T-helper 17 cell (primary cell): ENCODE data around the gene SLC25A25. TPM values are rescaled to one million over a fixed set of nuclear protein-coding genes. Genes with fewer than 3 reads are reported as not detected.
A peak's percentile ranks its signal among the peaks of the same experiment; 100 is the strongest.

ENCODE experiments used
- ATAC-seq: fragments of 150-1000 bp; cut with Tn5 transposase; 2 replicates; pipeline ENCODE4 v1.10.0; 2021; ENCODE audit warnings: mild to moderate bottlenecking, moderate library complexity
- DNase-seq, 3 donors: peaks; one replicate each; pipeline versions ENCODE4 v3.0.0 to v3.0.0-alpha.2; 2020 to 2021
- H3K9me3 ChIP-seq: one replicate; pipeline ENCODE4 v1.7.0; 2013; ENCODE audit warnings: low read length, mild to moderate bottlenecking; ENCODE audit not compliant: control insufficient read depth, poor library complexity, severe bottlenecking
- H3K27ac Mint-ChIP-seq: one replicate; pipeline ENCODE4 v1.8.0; 2022; ENCODE audit warnings: mild to moderate bottlenecking, moderate library complexity, mixed read lengths
- H3K27me3 Mint-ChIP-seq: one replicate; pipeline ENCODE4 v1.8.0; 2022; ENCODE audit warnings: mixed read lengths
- H3K36me3 Mint-ChIP-seq: one replicate; pipeline ENCODE4 v1.8.0; 2022; ENCODE audit warnings: low read depth, mixed read lengths
- H3K4me1 Mint-ChIP-seq: one replicate; pipeline ENCODE4 v1.8.0; 2022; ENCODE audit warnings: mild to moderate bottlenecking, mixed read lengths
- H3K4me3 Mint-ChIP-seq: one replicate; pipeline ENCODE4 v1.8.0; 2022; ENCODE audit warnings: mild to moderate bottlenecking, moderate library complexity, mixed read lengths
- total RNA-seq, 4 donors: library from RNA in 2 of 4; stranded (reverse) in 2 of 4; gene quantifications; one replicate each; pipeline ENCODE4 v1.2.3 and lab custom pipeline; 2022 to 2026

Gene SLC25A25
- total RNA-seq, 2 donors from 2014 or later, result 16.3 to 20.4 TPM

GRCh38 chr9:128143525-128144238, 75.7 kb downstream of the SLC25A25 start:
- DNase-seq (no peak), ATAC-seq (no peak)
- Mint-ChIP-seq H3K36me3 (no peaks in the 10 kb centered on the region), H3K4me3 (peak overlapping the region; percentile 68), H3K4me1 (peaks cover 10% of the 10 kb centered on the region), H3K27ac (no peak overlapping the region), H3K27me3 (no peaks in the 10 kb centered on the region)
- no peaks in the 10 kb centered on the region for H3K9me3 ChIP-seq

- Mint-ChIP-seq H3K4me3 (no peak overlapping the region), H3K27ac (no peak overlapping the region), H3K27me3 (no peaks in the 10 kb centered on the region), H3K4me1 (peaks cover 11% of the 10 kb centered on the region), H3K36me3 (no peaks in the 10 kb centered on the region)
- H3K9me3 ChIP-seq, result no peaks in the 10 kb centered on the region
- ATAC-seq (no peak), DNase-seq (no peak)
Observed at GRCh38 chr9:128144239-128145181, 76.5 kb downstream of the SLC25A25 start.

DNA sequence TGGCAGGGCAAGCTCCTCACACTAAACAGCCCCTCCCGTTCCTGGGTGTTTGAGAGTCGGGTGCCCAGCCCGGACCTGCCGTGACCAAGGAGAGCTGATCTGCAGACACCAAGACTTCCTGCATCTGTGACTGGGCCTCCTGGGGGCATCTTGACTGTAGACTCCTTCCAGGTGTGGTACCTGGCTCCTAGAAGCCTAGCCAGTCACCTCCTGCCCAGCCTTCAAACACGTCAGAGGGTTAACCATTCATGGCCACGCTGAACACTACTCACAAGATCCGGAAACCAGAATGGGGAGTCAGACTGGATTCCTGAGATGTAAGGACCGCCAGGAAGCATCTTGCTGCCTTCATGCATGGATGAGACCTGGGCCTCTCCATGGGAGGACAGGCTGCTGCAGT, 77.5 kb downstream of the SLC25A25 start:
- peaks cover 16% of the 10 kb centered on the region for H3K4me1 Mint-ChIP-seq
- no peaks in the 10 kb centered on the region for H3K27me3 Mint-ChIP-seq

GRCh38 chr9:128145951-128146351, 77.9 kb downstream of the SLC25A25 start:
- H3K4me3 Mint-ChIP-seq, result no peak overlapping the region
- H3K9me3 ChIP-seq, result no peaks in the 10 kb centered on the region
- peaks cover 20% of the 10 kb centered on the region for H3K4me1 Mint-ChIP-seq
- no peak overlapping the region for H3K27ac Mint-ChIP-seq
- ATAC-seq (no peak), DNase-seq (no peak)
- H3K27me3 Mint-ChIP-seq, result no peaks in the 10 kb centered on the region
- no peaks in the 10 kb centered on the region for H3K36me3 Mint-ChIP-seq

More for the DNA sequence above, 77.5 kb downstream of the SLC25A25 start:
- ATAC-seq (no peak), DNase-seq (no peak)
- H3K9me3 ChIP-seq, result no peaks in the 10 kb centered on the region
- Mint-ChIP-seq H3K36me3 (no peaks in the 10 kb centered on the region), H3K4me3 (no peak overlapping the region), H3K27ac (no peak overlapping the region)

- DNase-seq (no peak), ATAC-seq (no peak)
- H3K27me3 Mint-ChIP-seq, result no peaks in the 10 kb centered on the region
- no peaks in the 10 kb centered on the region for H3K36me3 Mint-ChIP-seq
- no peaks in the 10 kb centered on the region for H3K9me3 ChIP-seq
- H3K4me1 Mint-ChIP-seq, result peaks cover 21% of the 10 kb centered on the region
- no peak overlapping the region for H3K4me3 Mint-ChIP-seq
- no peak overlapping the region for H3K27ac Mint-ChIP-seq
Observed at GRCh38 chr9:128146591-128147120, 78.6 kb downstream of the SLC25A25 start.

GRCh38 chr9:128148509-128149000, 80.5 kb downstream of the SLC25A25 start:
- no peaks in the 10 kb centered on the region for H3K27me3 Mint-ChIP-seq

GRCh38 chr9:128149001-128149701, 81.1 kb downstream of the SLC25A25 start, which contains the start of gene LCN2:
LCN2 (plus strand) TSS chr9:128149453; CDS start chr9:128149526, 73 bp downstream.
- no peaks in the 10 kb centered on the region for H3K9me3 ChIP-seq
- no peak for DNase-seq
- H3K27me3 Mint-ChIP-seq, result no peaks in the 10 kb centered on the region
- H3K36me3 Mint-ChIP-seq, result no peaks in the 10 kb centered on the region
- no peak within 1 kb of the TSS for H3K4me3 Mint-ChIP-seq
- H3K27ac Mint-ChIP-seq, result peak within 1 kb of the TSS; percentile 27
- H3K4me1 Mint-ChIP-seq, result peaks cover 11% of the 10 kb centered on the region
- ATAC-seq, result no peak

More at GRCh38 chr9:128148509-128149000, 80.5 kb downstream of the SLC25A25 start:
- DNase-seq, result no peak
- no peak for ATAC-seq
- Mint-ChIP-seq H3K4me3 (no peak overlapping the region), H3K36me3 (no peaks in the 10 kb centered on the region), H3K27ac (no peak overlapping the region), H3K4me1 (peaks cover 13% of the 10 kb centered on the region)
- no peaks in the 10 kb centered on the region for H3K9me3 ChIP-seq

GRCh38 chr9:128149951-128150593, 82.0 kb downstream of the SLC25A25 start:
- Mint-ChIP-seq H3K4me1 (peaks cover 11% of the 10 kb centered on the region), H3K4me3 (no peak overlapping the region), H3K27ac (peak overlapping the region; percentile 27), H3K27me3 (no peaks in the 10 kb centered on the region), H3K36me3 (no peaks in the 10 kb centered on the region)
- no peak for DNase-seq
- H3K9me3 ChIP-seq, result no peaks in the 10 kb centered on the region
- ATAC-seq, result no peak

DNA sequence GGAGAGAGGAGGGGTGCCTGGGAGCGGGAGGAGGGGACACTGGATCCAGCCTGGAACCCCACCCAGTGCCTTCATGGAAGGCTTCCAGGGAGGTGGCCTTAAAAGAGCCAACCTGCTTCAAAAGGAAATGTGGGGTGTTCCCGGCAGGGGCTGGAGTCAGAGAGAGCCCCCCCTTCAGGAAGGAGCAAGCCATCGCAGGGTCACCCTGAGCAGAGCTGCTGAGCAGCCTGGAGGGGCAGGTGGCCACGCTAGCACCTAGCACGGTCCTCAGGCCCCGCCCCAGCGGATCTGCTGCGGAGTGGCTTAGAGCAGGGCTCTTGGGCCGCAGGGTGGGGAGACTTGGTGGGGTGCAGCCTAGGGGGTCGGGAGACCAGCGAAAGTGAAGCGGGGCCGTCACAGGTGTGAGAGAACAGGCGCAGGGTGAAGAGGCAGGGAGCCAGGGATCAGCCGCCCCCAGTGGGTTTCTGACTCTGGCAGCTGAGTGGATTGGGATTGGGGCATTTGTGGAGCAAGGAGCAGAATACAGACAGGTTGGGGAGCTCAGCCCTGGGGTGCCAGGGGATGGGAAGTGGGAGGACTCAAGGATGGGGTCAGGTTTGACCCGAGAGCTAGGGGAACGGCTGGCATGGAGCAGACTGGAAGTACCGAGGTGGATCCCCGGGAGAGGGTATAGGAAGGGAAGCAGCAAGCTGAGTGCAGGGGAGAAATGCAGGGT, 82.7 kb downstream of the SLC25A25 start:
- peak overlapping the region; percentile 27 for H3K27ac Mint-ChIP-seq
- peak; percentile 50 for ATAC-seq

GRCh38 chr9:128151309-128152132, 83.5 kb downstream of the SLC25A25 start:
- Mint-ChIP-seq H3K36me3 (no peaks in the 10 kb centered on the region), H3K27ac (no peak overlapping the region), H3K27me3 (no peaks in the 10 kb centered on the region), H3K4me3 (no peak overlapping the region), H3K4me1 (peaks cover 11% of the 10 kb centered on the region)
- no peak for DNase-seq
- no peak for ATAC-seq
- H3K9me3 ChIP-seq, result no peaks in the 10 kb centered on the region

More for the DNA sequence above, 82.7 kb downstream of the SLC25A25 start:
- H3K4me3 Mint-ChIP-seq, result no peak overlapping the region
- H3K9me3 ChIP-seq, result no peaks in the 10 kb centered on the region
- DNase-seq, result no peak
- peaks cover 11% of the 10 kb centered on the region for H3K4me1 Mint-ChIP-seq
- H3K27me3 Mint-ChIP-seq, result no peaks in the 10 kb centered on the region
- H3K36me3 Mint-ChIP-seq, result no peaks in the 10 kb centered on the region
